Measurements from ENCODE around the gene PLEKHD1. TPM values are rescaled to one million over a fixed set of nuclear protein-coding genes. Genes with fewer than 3 reads are reported as not detected.
A peak's percentile ranks its signal among the peaks of the same experiment; 100 is the strongest.

Gene PLEKHD1
- total RNA-seq, 1 donor = under 0.01 TPM

DNA sequence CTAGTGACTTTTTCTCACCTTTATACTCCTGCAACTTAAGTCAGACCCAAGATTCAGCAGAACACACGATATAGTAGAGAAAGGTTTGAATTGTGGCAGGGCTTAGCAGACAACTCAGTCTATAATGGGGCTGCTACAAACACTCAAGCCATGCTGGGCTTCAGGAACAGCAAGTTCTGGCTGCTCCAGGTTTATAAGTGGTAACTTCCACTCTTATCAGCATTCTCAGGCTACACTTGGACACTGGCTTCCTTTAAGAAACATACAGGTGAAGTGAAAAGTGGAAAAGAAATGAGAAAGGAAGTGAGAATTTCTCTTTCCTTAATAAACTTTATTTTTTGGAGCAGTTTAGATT, 21.7 kb downstream of the PLEKHD1 start:
- no peak for DNase-seq (ENCODE audit: insufficient read length, low spot score, missing footprints)
- H3K4me2 ChIP-seq (ENCODE audit: insufficient read depth, low read length) = no peak overlapping the region
- H3K79me2 ChIP-seq (ENCODE audit: insufficient read depth, low read length) = no peaks in the 10 kb centered on the region
- H3K27me3 ChIP-seq (ENCODE audit: insufficient read depth, low read length) = peaks cover 16% of the 10 kb centered on the region
- no peak overlapping the region for H2AFZ ChIP-seq (ENCODE audit: low read length)
- no peak overlapping the region for H3K27ac ChIP-seq (ENCODE audit: low read depth, low read length)
- no peaks in the 10 kb centered on the region for H3K36me3 ChIP-seq (ENCODE audit: insufficient read depth, low read length)
- H3K4me3 ChIP-seq (ENCODE audit: insufficient read depth, low read length) = no peak overlapping the region
- TF ChIP-seq, protein P1, sequence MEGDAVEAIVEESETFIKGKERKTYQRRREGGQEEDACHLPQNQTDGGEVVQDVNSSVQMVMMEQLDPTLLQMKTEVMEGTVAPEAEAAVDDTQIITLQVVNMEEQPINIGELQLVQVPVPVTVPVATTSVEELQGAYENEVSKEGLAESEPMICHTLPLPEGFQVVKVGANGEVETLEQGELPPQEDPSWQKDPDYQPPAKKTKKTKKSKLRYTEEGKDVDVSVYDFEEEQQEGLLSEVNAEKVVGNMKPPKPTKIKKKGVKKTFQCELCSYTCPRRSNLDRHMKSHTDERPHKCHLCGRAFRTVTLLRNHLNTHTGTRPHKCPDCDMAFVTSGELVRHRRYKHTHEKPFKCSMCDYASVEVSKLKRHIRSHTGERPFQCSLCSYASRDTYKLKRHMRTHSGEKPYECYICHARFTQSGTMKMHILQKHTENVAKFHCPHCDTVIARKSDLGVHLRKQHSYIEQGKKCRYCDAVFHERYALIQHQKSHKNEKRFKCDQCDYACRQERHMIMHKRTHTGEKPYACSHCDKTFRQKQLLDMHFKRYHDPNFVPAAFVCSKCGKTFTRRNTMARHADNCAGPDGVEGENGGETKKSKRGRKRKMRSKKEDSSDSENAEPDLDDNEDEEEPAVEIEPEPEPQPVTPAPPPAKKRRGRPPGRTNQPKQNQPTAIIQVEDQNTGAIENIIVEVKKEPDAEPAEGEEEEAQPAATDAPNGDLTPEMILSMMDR (IDR thresholded peaks at IDR 0.05; ENCODE audit: extremely low read depth, low read depth, low read length) = no peak
- H4K20me1 ChIP-seq (ENCODE audit: insufficient read depth, low read length) = no peaks in the 10 kb centered on the region
- peaks cover 6% of the 10 kb centered on the region for H3K4me1 ChIP-seq (ENCODE audit: insufficient read depth, low read length)
- H3K9me3 ChIP-seq (ENCODE audit: low read depth, low read length) = no peaks in the 10 kb centered on the region

DNA sequence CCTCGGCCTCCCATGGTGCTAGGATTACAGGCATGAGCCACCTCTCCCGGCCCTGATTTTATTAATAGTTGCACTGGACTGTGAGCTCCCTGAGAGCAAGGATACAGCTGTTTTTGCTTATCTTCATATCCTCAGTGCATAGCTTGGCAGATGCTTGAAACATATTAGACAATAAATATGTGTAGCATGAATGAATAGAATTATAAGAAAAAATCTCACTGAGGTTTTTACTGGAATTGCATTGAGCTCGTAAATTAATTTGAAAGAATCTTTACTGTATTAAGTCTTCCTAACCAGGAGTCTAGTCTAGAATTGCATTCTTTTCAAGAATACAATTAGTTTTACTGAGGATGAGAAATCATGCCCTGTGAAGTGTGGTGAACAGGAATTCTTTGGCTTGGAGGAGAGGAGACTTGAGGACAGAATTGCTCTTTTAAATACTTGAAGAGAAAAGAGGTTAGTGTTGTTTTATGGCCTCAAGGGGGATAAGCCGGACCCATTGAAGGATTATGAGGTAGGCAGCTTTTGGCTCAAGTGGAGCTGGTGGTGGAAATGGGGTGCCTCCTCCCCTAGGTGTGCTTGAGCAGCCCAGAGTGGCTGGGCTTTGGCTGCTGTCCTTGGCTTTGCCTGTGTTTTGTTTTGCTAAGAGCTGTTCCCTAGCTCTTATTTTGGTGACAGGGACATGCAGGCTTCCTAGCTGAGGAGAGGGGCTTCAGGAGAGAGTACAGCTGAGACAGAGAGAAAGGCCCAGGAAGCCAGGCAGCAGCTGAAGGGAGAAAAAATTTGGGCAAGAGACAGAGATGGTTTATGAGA, 34.0 kb downstream of the PLEKHD1 start:
- Histone ChIP-seq H3K4me3 (ENCODE audit: insufficient read depth, low read length) (no peak overlapping the region), H3K9me3 (ENCODE audit: low read depth, low read length) (no peaks in the 10 kb centered on the region), H3K79me2 (ENCODE audit: insufficient read depth, low read length) (no peaks in the 10 kb centered on the region), H2AFZ (ENCODE audit: low read length) (no peak overlapping the region), H4K20me1 (ENCODE audit: insufficient read depth, low read length) (no peaks in the 10 kb centered on the region), H3K4me2 (ENCODE audit: insufficient read depth, low read length) (no peak overlapping the region), H3K4me1 (ENCODE audit: insufficient read depth, low read length) (no peaks in the 10 kb centered on the region), H3K27ac (ENCODE audit: low read depth, low read length) (no peak overlapping the region), H3K27me3 (ENCODE audit: insufficient read depth, low read length) (peaks cover 21% of the 10 kb centered on the region), H3K36me3 (ENCODE audit: insufficient read depth, low read length) (no peaks in the 10 kb centered on the region)
- TF ChIP-seq, protein P1 (IDR thresholded peaks at IDR 0.05; ENCODE audit: extremely low read depth, low read depth, low read length) = no peak
- DNase-seq (ENCODE audit: insufficient read length, low spot score, missing footprints) = no peak

DNA sequence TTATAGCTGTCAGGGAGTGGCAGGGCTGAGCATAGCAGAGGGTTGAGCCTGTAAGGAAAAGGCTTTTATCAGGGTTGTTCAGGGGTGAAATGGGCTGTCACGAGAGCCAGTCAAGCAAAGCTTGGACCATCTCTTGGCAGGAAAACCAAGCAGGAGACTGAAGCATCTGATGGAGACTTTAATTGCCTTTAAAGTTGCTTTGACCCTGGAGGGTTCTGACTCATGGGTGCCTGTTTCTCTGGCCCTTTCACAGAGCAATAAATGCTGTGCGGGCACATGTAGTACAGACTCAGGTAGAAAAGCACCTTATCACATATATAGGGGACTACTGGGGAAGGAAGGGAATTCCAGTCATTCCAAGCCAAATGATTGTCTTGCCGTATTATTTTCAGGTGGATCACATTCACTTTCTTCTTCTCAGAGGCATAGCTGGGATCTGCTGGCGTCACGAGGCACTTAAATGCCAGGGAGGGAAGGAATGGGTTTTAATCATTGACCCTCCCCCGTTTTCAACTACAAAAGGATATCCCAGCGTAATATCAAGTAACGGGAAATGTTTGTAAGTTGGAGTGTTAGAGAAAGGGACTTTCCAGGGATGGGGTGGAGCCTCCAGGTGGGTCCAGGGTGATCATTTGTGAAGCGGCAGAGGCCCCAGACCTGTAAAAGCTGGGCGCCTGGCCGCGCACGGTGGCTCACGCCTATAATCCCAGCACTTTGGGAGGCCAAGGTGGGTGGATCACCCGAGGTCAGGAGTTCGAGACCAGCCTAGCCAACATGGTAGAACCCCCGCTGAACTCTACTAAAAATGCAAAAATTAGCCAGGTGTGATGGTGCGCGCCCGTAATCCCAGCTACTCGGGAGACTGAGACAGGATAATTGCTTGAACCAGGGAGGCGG, 34.9 kb downstream of the PLEKHD1 start:
- TF ChIP-seq, protein P1 (IDR thresholded peaks at IDR 0.05; ENCODE audit: extremely low read depth, low read depth, low read length) = no peak
- H3K4me1 ChIP-seq (ENCODE audit: insufficient read depth, low read length) = no peaks in the 10 kb centered on the region
- H3K4me3 ChIP-seq (ENCODE audit: insufficient read depth, low read length) = no peak overlapping the region
- no peak overlapping the region for H3K4me2 ChIP-seq (ENCODE audit: insufficient read depth, low read length)
- H3K36me3 ChIP-seq (ENCODE audit: insufficient read depth, low read length) = no peaks in the 10 kb centered on the region
- H3K27ac ChIP-seq (ENCODE audit: low read depth, low read length) = no peak overlapping the region
- H3K9me3 ChIP-seq (ENCODE audit: low read depth, low read length) = no peaks in the 10 kb centered on the region
- no peak overlapping the region for H2AFZ ChIP-seq (ENCODE audit: low read length)
- peaks cover 29% of the 10 kb centered on the region for H3K27me3 ChIP-seq (ENCODE audit: insufficient read depth, low read length)
- H3K79me2 ChIP-seq (ENCODE audit: insufficient read depth, low read length) = no peaks in the 10 kb centered on the region
- H4K20me1 ChIP-seq (ENCODE audit: insufficient read depth, low read length) = no peaks in the 10 kb centered on the region
- no peak for DNase-seq (ENCODE audit: insufficient read length, low spot score, missing footprints)

DNA sequence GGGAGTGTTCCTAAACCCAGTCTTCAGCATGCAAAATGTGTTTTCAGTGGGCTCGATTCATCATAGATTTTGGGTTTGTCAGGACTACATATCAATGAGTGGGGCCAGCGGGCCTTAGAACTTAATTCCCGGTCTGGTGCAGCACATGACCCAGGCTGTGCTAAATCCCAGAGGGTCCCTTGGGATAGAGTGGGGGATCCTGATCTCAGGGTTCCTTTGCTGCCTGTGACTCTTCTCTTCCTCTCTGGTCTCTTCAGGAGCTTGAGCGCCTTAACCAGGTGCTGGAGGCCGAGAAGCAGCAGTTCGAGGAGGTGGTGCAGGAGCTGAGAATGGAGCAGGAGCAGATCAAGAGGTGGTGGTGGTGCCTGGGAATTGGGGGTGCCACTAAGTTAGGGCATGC, 37.5 kb downstream of the PLEKHD1 start:
- Histone ChIP-seq H3K27ac (ENCODE audit: low read depth, low read length) (no peak overlapping the region), H3K4me2 (ENCODE audit: insufficient read depth, low read length) (no peak overlapping the region), H3K36me3 (ENCODE audit: insufficient read depth, low read length) (no peaks in the 10 kb centered on the region), H3K27me3 (ENCODE audit: insufficient read depth, low read length) (peaks cover 36% of the 10 kb centered on the region), H4K20me1 (ENCODE audit: insufficient read depth, low read length) (no peaks in the 10 kb centered on the region), H3K79me2 (ENCODE audit: insufficient read depth, low read length) (no peaks in the 10 kb centered on the region), H3K4me1 (ENCODE audit: insufficient read depth, low read length) (no peaks in the 10 kb centered on the region), H2AFZ (ENCODE audit: low read length) (no peak overlapping the region), H3K9me3 (ENCODE audit: low read depth, low read length) (no peaks in the 10 kb centered on the region), H3K4me3 (ENCODE audit: insufficient read depth, low read length) (no peak overlapping the region)
- TF ChIP-seq, protein P1 (IDR thresholded peaks at IDR 0.05; ENCODE audit: extremely low read depth, low read depth, low read length) = no peak
- DNase-seq (ENCODE audit: insufficient read length, low spot score, missing footprints) = peak; percentile 75
